Measurements from ENCODE around the gene ITPR2.

The ITPR2 gene

DNA sequence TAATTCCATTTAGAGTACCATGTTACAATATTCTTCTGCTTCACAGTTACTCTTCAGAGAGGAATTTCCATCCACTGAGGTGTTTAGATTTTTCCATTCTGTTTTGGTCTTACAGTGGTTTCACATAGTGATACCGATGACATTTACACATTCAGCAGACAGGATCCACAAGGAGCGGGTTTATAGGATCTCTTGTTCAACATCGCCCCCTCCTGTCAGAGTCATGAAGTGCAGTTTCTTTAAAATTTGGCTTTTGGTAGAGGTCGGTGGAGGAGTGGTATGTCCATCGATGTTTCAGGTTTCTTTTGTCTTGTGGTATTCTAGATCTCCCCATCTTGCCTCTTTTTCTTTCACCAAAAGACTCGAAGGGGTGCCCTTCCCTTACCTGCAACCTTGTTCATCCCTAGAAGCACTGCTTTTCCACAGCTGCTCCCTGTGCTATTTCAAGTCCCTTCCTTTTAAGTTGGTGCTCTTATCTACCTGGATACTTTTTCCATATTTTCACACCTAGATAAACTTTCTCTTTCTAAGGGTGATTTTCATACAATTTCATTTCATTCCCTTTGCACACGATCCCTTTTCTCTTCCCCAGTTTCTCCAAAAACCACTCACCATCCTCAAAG is 181.3 kb downstream of the ITPR2 start:
- Mint-ChIP-seq H3K36me3 (ENCODE audit: low read depth) (peaks cover 38% of the 10 kb centered on the region), H3K4me3 (no peak overlapping the region), H3K27me3 (ENCODE audit: low read depth) (no peaks in the 10 kb centered on the region), H3K27ac (no peak overlapping the region), H3K4me1 (peaks cover 12% of the 10 kb centered on the region), H3K9me3 (peaks cover 21% of the 10 kb centered on the region)
- TF ChIP-seq CTCF (IDR thresholded peaks at IDR 0.05; ENCODE audit: unreplicated experiment in 3 of 3) = peak; percentile 68 to 75 (median 71)

DNA sequence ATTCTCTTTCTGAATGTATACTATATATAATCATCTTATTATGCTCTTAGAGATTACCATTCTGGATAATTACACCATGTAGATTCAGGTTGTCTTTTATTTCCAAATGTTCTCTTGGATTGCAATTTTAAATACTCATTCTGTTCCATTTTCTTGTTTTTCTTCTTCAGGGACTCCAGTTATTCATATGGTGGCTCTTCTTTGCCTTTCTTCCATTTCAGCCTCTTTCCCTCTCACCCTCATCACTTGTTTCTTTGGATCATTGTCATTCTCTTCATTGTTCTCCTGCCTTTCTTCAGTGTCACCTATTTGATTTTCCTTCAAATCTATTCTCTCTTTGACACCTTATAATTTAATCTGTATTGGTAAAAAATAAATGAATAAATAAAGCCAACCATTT is 182.0 kb downstream of the ITPR2 start:
- Mint-ChIP-seq H3K9me3 (peaks cover 21% of the 10 kb centered on the region), H3K4me3 (no peak overlapping the region), H3K4me1 (peaks cover 12% of the 10 kb centered on the region), H3K27ac (no peak overlapping the region), H3K36me3 (ENCODE audit: low read depth) (peaks cover 35% of the 10 kb centered on the region), H3K27me3 (ENCODE audit: low read depth) (no peaks in the 10 kb centered on the region)
- TF ChIP-seq CTCF (IDR thresholded peaks at IDR 0.05; ENCODE audit: unreplicated experiment in 3 of 3) = no peak

GRCh38 chr12:26648999-26649398 is 184.0 kb downstream of the ITPR2 start:
- no peak overlapping the region for H3K4me3 Mint-ChIP-seq
- peaks cover 25% of the 10 kb centered on the region for H3K36me3 Mint-ChIP-seq (ENCODE audit: low read depth)
- no peak for TF ChIP-seq CTCF (IDR thresholded peaks at IDR 0.05; ENCODE audit: unreplicated experiment in 3 of 3)
- peaks cover 12% of the 10 kb centered on the region for H3K4me1 Mint-ChIP-seq
- H3K27ac Mint-ChIP-seq = peak overlapping the region in 1 of 3 experiments; percentile 8
- H3K9me3 Mint-ChIP-seq = peaks cover 21% of the 10 kb centered on the region
- H3K27me3 Mint-ChIP-seq (ENCODE audit: low read depth) = no peaks in the 10 kb centered on the region

- Mint-ChIP-seq H3K27ac (no peak overlapping the region), H3K9me3 (peaks cover 21% of the 10 kb centered on the region), H3K4me1 (peaks cover 15% of the 10 kb centered on the region), H3K27me3 (ENCODE audit: low read depth) (no peaks in the 10 kb centered on the region), H3K36me3 (ENCODE audit: low read depth) (peaks cover 25% of the 10 kb centered on the region), H3K4me3 (no peak overlapping the region)
- TF ChIP-seq CTCF (IDR thresholded peaks at IDR 0.05; ENCODE audit: unreplicated experiment in 3 of 3) = no peak
Measured at GRCh38 chr12:26648584-26648983, 184.4 kb downstream of the ITPR2 start.

DNA sequence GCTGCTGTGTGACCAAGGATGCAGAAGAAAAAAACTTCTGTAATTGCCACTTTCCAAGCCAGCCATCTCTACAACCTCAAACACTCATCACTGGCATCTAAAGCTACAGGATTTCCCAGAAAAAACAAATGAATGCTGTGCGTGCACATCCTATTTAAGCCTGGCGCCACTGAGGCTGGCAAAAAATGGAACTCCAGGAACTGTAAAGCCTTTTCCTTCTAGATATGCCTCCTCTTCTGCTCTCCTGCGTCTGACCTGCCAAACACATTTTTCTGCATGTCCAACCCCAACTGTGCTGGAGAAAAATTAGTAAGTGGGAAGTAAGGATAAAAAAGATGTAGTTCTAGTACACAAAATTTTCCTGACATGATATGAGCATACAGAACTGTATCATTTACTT is 184.9 kb downstream of the ITPR2 start:
- Mint-ChIP-seq H3K36me3 (ENCODE audit: low read depth) (peaks cover 25% of the 10 kb centered on the region), H3K27me3 (ENCODE audit: low read depth) (no peaks in the 10 kb centered on the region), H3K27ac (no peak overlapping the region), H3K9me3 (peaks cover 21% of the 10 kb centered on the region), H3K4me1 (peaks cover 19% of the 10 kb centered on the region), H3K4me3 (no peak overlapping the region)
- TF ChIP-seq CTCF (IDR thresholded peaks at IDR 0.05; ENCODE audit: unreplicated experiment in 3 of 3) = no peak

GRCh38 chr12:26647088-26647487 is 185.9 kb downstream of the ITPR2 start:
- Mint-ChIP-seq H3K27me3 (ENCODE audit: low read depth) (no peaks in the 10 kb centered on the region), H3K4me3 (no peak overlapping the region), H3K27ac (no peak overlapping the region), H3K4me1 (peaks cover 19% of the 10 kb centered on the region), H3K9me3 (peaks cover 21% of the 10 kb centered on the region), H3K36me3 (ENCODE audit: low read depth) (peaks cover 20% of the 10 kb centered on the region)
- no peak for TF ChIP-seq CTCF (IDR thresholded peaks at IDR 0.05; ENCODE audit: unreplicated experiment in 3 of 3)

All from nephron (organoid).